Stimulated activated CD8-positive, alpha-beta memory T cell treated with anti-CD3 and anti-CD28 coated beads, Interleukin-7, amount 100 ng/mL, for 48 hours (primary cell): ENCODE data around the gene SLC40A1.
A peak's percentile ranks its signal among the peaks of the same experiment; 100 is the strongest.

Source experiments
- DNase-seq, 2 donors: peaks; one replicate each; pipeline ENCODE4 v3.0.0-alpha.2; 2020; ENCODE audit warnings: low read depth in 1 of 2; ENCODE audit errors: extremely low read depth in 1 of 2

SLC40A1 gene

GRCh38 chr2:189601043-189601442 lies 20.5 kb upstream of the SLC40A1 start:
- no peak for DNase-seq

DNA sequence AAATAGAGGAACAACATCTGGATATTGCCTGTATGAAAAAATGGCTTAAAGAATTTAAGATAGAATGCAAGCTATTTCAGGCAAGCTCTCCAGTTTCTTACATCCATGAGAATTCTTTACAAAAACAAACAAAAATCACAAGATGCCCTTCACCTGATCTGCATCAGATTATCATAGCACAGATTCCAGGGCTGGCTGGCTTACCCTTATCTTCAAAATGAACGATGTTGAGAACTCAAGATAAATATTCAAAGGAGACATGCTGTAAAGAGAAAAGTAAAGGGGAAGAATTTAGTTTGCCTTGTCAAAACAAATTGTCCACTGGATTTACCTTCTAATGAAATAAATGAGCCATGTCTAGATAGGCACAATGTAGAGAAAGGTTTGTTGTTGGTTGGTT lies 18.7 kb upstream of the SLC40A1 start:
- DNase-seq = no peak

GRCh38 chr2:189595417-189595816 lies 14.8 kb upstream of the SLC40A1 start:
- DNase-seq = no peak

GRCh38 chr2:189594305-189594704 lies 13.7 kb upstream of the SLC40A1 start:
- DNase-seq = no peak

DNA sequence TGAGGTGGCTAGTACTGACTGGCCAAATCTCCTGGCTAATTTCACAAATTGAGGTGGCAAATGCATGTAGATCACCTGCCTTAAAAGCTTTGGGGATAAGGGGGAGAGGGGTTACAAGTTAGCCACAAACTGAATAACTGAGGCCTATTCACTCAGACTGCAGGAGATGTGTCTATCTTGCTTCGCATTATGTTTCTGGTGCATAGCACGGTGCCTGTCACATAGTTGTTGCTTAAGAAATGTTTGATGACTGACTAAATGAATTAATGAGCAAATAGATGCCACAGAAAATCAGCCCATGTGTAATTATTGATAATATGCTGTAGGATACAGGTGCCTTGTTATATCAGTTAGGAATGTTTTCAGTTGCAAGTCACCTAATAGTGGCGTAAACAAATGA lies 12.5 kb upstream of the SLC40A1 start:
- DNase-seq = no peak

- no peak for DNase-seq
Measured at GRCh38 chr2:189592353-189592984, 11.9 kb upstream of the SLC40A1 start.

DNA sequence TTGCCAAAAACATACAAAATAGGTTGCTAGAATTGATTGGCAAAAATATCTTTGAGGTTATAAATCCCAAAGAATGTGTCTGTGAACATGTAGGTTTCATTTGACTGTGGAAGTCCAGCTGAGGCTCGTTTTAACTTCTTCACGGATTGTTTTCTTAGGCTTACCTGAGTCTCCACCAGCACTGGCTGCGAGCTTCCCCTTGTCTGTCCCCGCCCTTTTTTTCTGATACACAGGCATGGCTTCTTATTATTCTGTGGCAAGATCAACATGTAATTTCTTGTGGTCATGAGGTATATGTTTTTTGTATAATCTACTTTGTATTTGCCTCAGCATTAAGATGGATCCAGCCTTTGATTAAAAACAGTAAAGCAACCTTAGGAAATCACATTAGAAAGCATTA lies 7.2 kb upstream of the SLC40A1 start:
- DNase-seq = no peak

GRCh38 chr2:189585226-189585756 lies 4.7 kb upstream of the SLC40A1 start:
- DNase-seq = no peak

- no peak for DNase-seq
Measured at GRCh38 chr2:189584686-189585085, 4.1 kb upstream of the SLC40A1 start.

GRCh38 chr2:189583227-189584198 lies 2.9 kb upstream of the SLC40A1 start:
- no peak for DNase-seq

- DNase-seq = no peak
Measured at GRCh38 chr2:189582809-189583192, 2.2 kb upstream of the SLC40A1 start.

DNA sequence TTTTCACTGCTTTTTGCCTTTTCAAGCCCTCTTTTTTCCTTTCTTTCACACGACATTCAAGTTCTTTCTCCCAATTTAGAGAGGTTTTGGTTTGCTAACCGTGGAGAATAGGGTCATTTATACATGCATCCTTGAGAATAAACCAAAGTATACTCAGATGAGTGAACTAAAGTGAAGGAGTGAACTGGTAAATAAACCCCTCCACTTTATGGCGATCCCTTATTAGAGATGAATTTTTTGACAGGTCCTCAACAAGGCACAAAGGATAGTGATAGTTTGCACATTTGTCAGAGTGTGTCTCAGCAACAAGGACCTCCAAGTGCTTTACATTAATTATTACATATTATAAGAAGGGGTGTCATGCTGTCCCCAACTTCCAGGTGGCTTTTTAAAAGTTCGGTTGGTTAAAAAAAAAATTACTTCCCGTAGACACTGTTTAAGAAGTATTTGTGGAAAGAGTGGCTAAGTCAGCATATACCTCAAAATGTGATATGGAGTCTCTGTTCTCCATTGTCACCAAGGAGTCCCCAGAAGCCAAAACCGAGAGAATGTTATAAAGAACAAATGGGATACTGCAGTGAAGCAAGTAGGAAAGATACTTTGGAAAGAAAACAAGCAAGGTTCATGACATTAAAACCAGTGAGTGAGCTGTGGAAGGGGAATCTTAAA lies 1.7 kb upstream of the SLC40A1 start:
- DNase-seq = no peak

- no peak for DNase-seq
Measured at GRCh38 chr2:189581354-189582139, 961 bp upstream of the SLC40A1 start.

GRCh38 chr2:189580241-189580651 lies 340 bp downstream of the SLC40A1 start:
- DNase-seq = peak in 1 of 2 donors; percentile 15

GRCh38 chr2:189579585-189580186 lies 900 bp downstream of the SLC40A1 start:
- no peak for DNase-seq

- no peak for DNase-seq
Measured at GRCh38 chr2:189578272-189578950, 2.2 kb downstream of the SLC40A1 start.

DNA sequence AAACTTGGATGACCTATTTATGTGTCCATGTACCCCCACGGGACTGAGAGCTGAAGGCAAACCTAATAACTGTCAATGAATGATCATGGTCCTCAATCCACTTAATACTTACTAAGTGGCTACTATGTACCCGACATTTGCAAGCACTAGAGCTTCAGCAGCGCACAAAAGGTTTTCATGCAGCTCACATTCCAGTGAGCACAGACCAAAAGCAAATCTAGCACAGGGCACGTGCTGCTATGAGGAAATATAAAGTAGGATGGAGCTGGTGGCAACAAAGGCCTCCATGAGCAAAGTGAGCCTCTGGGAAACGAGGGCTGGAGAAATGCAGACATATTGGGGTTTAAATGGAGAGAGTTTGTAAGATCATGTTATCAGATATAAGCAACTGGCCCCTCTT lies 3.5 kb downstream of the SLC40A1 start:
- no peak for DNase-seq

DNA sequence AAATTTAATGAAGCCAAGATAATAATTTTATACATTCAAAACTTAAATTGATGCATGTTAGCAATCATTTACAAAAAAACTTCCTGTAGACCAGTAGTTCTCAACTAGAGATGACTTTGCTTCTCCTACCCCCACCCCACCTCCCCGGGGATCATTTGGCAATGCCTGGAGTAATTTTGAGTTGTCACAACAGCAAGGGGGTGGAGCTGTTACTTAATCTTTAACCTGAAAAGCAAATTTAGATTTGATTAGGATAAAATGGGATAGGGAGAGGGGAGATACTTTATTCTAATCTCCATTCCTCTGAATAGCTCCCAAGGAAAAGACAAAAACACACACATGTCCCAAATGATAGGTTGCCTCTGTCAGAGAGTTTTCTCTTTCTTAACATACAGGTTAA lies 4.2 kb downstream of the SLC40A1 start:
- no peak for DNase-seq

DNA sequence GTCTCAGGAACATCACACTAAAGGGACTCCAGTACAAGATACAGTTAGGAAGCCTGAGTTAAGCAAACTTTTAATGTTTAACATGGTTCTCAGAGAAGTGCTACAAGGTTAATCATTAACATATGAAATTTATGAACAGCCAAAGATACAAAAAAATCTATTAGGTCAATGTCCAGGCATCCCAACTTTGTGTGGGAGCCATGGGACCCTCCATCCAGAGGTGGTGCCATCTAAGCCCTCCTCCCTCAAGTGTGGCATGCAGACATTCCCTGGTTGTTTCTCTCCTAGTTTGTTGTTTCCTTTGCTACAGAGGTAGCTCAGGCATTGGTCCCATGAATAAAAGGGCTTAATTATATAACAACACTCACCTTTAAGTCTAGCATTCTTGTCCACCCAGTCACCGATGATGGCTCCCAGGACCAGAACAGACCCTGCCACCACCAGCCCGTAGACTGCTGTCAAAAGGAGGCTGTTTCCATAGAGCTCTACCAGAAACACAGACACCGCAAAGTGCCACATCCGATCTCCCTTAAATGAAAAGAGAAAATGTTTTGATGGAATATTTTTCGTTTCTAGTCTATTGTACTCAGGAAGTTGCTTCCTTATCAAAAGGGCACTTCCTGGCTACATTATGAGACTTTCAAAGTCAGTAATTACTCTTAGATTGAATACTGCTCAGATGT lies 5.7 kb downstream of the SLC40A1 start:
- no peak for DNase-seq
